Thoracic aorta (tissue), 2 donors: Measurements from ENCODE around the gene HOXC10. TPM values are rescaled to one million over a fixed set of nuclear protein-coding genes. Genes with fewer than 3 reads are reported as not detected.

Experiments
- ATAC-seq: fragments of 150-250 bp; one replicate; pipeline ENCODE4 v1.8.0; 2017; ENCODE audit warnings: low read depth; ENCODE audit not compliant: insufficient number of reproducible peaks, low FRiP score
- DNase-seq: peaks from one replicate; pipeline ENCODE4 v3.0.0-alpha.2; 2020; ENCODE audit warnings: low spot score
- H3K27ac ChIP-seq, 2 donors: fragments of 200-600 bp; sonication (generic); 1 replicate in 1 of 2; 2 replicates in 1 of 2; pipeline ENCODE4 v1.5.1; 2016; ENCODE audit warnings: mild to moderate bottlenecking in 2 of 2, moderate library complexity in 2 of 2
- H3K27me3 ChIP-seq: fragments of 200-600 bp; sonication (generic); replicated peaks from 2 replicates; pipeline ENCODE4 v1.6.0; 2016; ENCODE audit warnings: mild to moderate bottlenecking; ENCODE audit not compliant: insufficient read depth
- H3K36me3 ChIP-seq: fragments of 200-600 bp; sonication (generic); one replicate; pipeline ENCODE4 v1.5.1; 2016
- H3K4me1 ChIP-seq, 2 donors: fragments of 200-600 bp; sonication (generic); 1 replicate in 1 of 2; 2 replicates in 1 of 2; pipeline versions ENCODE4 v1.5.1 to v1.6.0; 2016; ENCODE audit warnings: low read depth in 2 of 2, mild to moderate bottlenecking in 1 of 2; ENCODE audit not compliant: control insufficient read depth in 1 of 2
- H3K4me3 ChIP-seq: fragments of 200-600 bp; sonication (generic); 2 replicates; pipeline ENCODE4 v1.5.1; 2016; ENCODE audit warnings: mild to moderate bottlenecking
- H3K9me3 ChIP-seq: fragments of 200-600 bp; sonication (generic); 2 replicates; pipeline ENCODE4 v1.5.1; 2016
- total RNA-seq, 2 donors: library from RNA; depleted of rRNA; stranded (reverse); fragments of >200 nt; gene quantifications; one replicate each; pipeline versions ENCODE4 v1.1.0 to v1.2.3, GENCODE V29; 2016
- TF ChIP-seq, protein P1 (sequence below): fragments of 200-600 bp; sonication (generic); IDR thresholded peaks from one replicate; pipeline ENCODE4 v1.5.1; 2019; ENCODE audit warnings: antibody characterized with exemption

The HOXC10 gene
- total RNA-seq, 2 donors from 2014 or later, result not detected

GRCh38 chr12:54039417-54040147 lies 54.6 kb downstream of the HOXC10 start:
- Histone ChIP-seq H3K36me3 (no peaks in the 10 kb centered on the region), H3K27me3 (no peaks in the 10 kb centered on the region), H3K4me3 (no peak overlapping the region), H3K27ac (no peak overlapping the region), H3K9me3 (no peaks in the 10 kb centered on the region), H3K4me1 (peaks cover 0 to 7% of the 10 kb centered on the region in 2 donors)
- ATAC-seq (no peak), DNase-seq (no peak)
- TF ChIP-seq, protein P1, sequence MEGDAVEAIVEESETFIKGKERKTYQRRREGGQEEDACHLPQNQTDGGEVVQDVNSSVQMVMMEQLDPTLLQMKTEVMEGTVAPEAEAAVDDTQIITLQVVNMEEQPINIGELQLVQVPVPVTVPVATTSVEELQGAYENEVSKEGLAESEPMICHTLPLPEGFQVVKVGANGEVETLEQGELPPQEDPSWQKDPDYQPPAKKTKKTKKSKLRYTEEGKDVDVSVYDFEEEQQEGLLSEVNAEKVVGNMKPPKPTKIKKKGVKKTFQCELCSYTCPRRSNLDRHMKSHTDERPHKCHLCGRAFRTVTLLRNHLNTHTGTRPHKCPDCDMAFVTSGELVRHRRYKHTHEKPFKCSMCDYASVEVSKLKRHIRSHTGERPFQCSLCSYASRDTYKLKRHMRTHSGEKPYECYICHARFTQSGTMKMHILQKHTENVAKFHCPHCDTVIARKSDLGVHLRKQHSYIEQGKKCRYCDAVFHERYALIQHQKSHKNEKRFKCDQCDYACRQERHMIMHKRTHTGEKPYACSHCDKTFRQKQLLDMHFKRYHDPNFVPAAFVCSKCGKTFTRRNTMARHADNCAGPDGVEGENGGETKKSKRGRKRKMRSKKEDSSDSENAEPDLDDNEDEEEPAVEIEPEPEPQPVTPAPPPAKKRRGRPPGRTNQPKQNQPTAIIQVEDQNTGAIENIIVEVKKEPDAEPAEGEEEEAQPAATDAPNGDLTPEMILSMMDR, result no peak

Other genes with a start within 250 kb of the HOXC10 start
- not detected for gene CISTR, start 233.2 kb upstream of the HOXC10 start, total RNA-seq
- gene HOXC13, start 46.3 kb upstream of the HOXC10 start, total RNA-seq, result not detected
- gene HOXC12, start 30.2 kb upstream of the HOXC10 start, total RNA-seq, result not detected
- not detected for gene HOXC11, start 12.0 kb upstream of the HOXC10 start, total RNA-seq
- not detected for gene HOTAIR, start 10.2 kb upstream of the HOXC10 start, total RNA-seq
- gene HOXC9, start 15.0 kb downstream of the HOXC10 start, total RNA-seq, result not detected
- not detected for gene HOXC8, start 23.8 kb downstream of the HOXC10 start, total RNA-seq
- gene HOXC6, start 43.3 kb downstream of the HOXC10 start, total RNA-seq, result not detected
- 1 to 10 TPM in 1 of 2 donors, not detected in 1; 1.8 TPM for gene HOXC5, start 47.9 kb downstream of the HOXC10 start, total RNA-seq
- 1 to 10 TPM in 1 of 2 donors, not detected in 1; 1.2 TPM for gene HOXC4, start 68.7 kb downstream of the HOXC10 start, total RNA-seq
- 10 to 100 TPM; 29.4 to 39.3 TPM for gene SMUG1, start 203.8 kb downstream of the HOXC10 start, total RNA-seq